Renal cortex interstitium (tissue), 11 donors: ENCODE results near the gene PMP22. TPM values are rescaled to one million over a fixed set of nuclear protein-coding genes. Genes with fewer than 3 reads are reported as not detected.

Experiments used
- DNase-seq, 11 donors: peaks; one replicate each; pipeline ENCODE4 v3.0.0-alpha.2; 2013; ENCODE audit warnings: low read depth in 9 of 11, low spot score in 4 of 11; ENCODE audit errors: extremely low read depth in 1 of 11
- polyA plus RNA-seq, 3 donors: library from polyadenylated mRNA; unstranded; fragments of 120-200 nt; gene quantifications; one replicate each; pipeline ENCODE4 v1.2.1, GENCODE V29; 2013; ENCODE audit not compliant: insufficient read length in 3 of 3

PMP22 gene
- polyA plus RNA-seq, 3 donors: 58.1 to 71.7 (median 62.3) TPM

DNA sequence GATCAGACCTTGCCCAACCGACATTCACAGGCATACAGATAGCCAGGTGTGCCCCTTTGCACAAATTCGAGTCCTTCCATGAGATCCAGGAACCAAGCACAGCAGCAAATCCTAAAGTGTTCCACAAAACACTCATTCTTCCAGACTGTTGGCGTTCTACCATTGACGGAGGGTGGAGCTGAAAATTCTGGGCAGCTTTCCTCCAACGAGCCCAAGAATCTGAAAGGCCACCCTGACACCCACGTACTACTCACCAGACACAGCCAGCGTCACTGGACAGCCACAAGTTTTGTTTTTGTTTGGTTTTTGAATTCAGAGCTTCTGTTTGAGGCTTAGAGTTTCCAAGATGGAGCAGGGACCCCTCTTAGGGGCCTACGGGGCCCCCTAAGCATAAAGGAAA is 83.8 kb downstream of the PMP22 start:
- no peak for DNase-seq

- no peak for DNase-seq
Measured at GRCh38 chr17:15180121-15180561, 85.0 kb downstream of the PMP22 start.

Other genes with a start within 250 kb of the PMP22 start
- 1 to 10 TPM; 1.3 to 1.9 (median 1.7) TPM for gene TEKT3, start 76.3 kb upstream of the PMP22 start, polyA plus RNA-seq
- gene CDRT4, start 202.3 kb upstream of the PMP22 start, polyA plus RNA-seq: 10 to 100 TPM in 1 of 3 donors, 1 to 10 TPM in 2; 1.9 to 11.6 (median 4.4) TPM